Spleen (tissue), 11 donors: ENCODE results near the gene ENOSF1. TPM values are rescaled to one million over a fixed set of nuclear protein-coding genes. Genes with fewer than 3 reads are reported as not detected.

ENCODE experiments used
- DNase-seq: peaks from one replicate; pipeline ENCODE4 v3.0.0-alpha.2; 2020
- H3K27ac ChIP-seq, 8 donors: fragments of 200-600 bp; sonication (generic) in 7 of 8; 1 replicate in 4 of 8; 2 replicates in 4 of 8; pipeline versions ENCODE4 v1.5.0 to v1.8.0; 2016 to 2021; ENCODE audit warnings: inconsistent platforms in 4 of 8, mild to moderate bottlenecking in 4 of 8, moderate library complexity in 1 of 8
- H3K27me3 ChIP-seq, 7 donors: fragments of 200-600 bp; sonication (generic) in 6 of 7; replicated peaks in 1 of 7; 1 replicate in 4 of 7; 2 replicates in 3 of 7; pipeline versions ENCODE4 v1.5.0 to v1.8.0; 2016 to 2021; ENCODE audit warnings: inconsistent platforms in 3 of 7, mild to moderate bottlenecking in 1 of 7
- H3K36me3 ChIP-seq, 6 donors: fragments of 200-600 bp; sonication (generic) in 5 of 6; 1 replicate in 4 of 6; 2 replicates in 2 of 6; pipeline versions ENCODE4 v1.5.0 to v1.8.0; 2016 to 2021; ENCODE audit warnings: inconsistent platforms in 2 of 6
- H3K4me1 ChIP-seq, 6 donors: fragments of 200-600 bp; sonication (generic) in 5 of 6; 1 replicate in 3 of 6; 2 replicates in 3 of 6; pipeline versions ENCODE4 v1.5.0 to v1.8.0; 2016 to 2021; ENCODE audit warnings: inconsistent platforms in 3 of 6
- H3K4me3 ChIP-seq, 8 donors: fragments of 200-600 bp; sonication (generic) in 7 of 8; 1 replicate in 4 of 8; 2 replicates in 4 of 8; pipeline versions ENCODE4 v1.5.0 to v1.8.0; 2016 to 2021; ENCODE audit warnings: inconsistent platforms in 4 of 8, mild to moderate bottlenecking in 4 of 8, moderate library complexity in 2 of 8
- H3K9me3 ChIP-seq, 8 donors: fragments of 200-600 bp; sonication (generic) in 7 of 8; 1 replicate in 4 of 8; 2 replicates in 4 of 8; pipeline versions ENCODE4 v1.5.0 to v1.8.0; 2016 to 2021; ENCODE audit warnings: inconsistent platforms in 4 of 8
- CTCF ChIP-seq, 11 experiments: fragments of 200-600 bp in 7 of 11; fragments of 450-650 bp in 4 of 11; sonication (generic) in 4 of 11; IDR thresholded peaks in 8 of 11; conservative IDR thresholded peaks in 3 of 11; 1 replicate in 7 of 11; 2 replicates in 4 of 11; pipeline versions ENCODE4 v1.4.0 to v1.8.0; 2016 to 2021; ENCODE audit warnings: antibody characterized with exemption in 11 of 11, inconsistent platforms in 4 of 11, mild to moderate bottlenecking in 1 of 11
- POLR2A ChIP-seq, 3 donors: fragments of 450-650 bp; IDR thresholded peaks; one replicate each; pipeline ENCODE4 v1.5.1; 2017; ENCODE audit warnings: antibody characterized with exemption in 3 of 3, mild to moderate bottlenecking in 1 of 3
- POLR2AphosphoS5 ChIP-seq, 3 donors: sonication (generic); formaldehyde crosslinking; IDR thresholded peaks; one replicate each; pipeline ENCODE4 v1.5.1; 2017; ENCODE audit warnings: antibody characterized with exemption in 3 of 3
- WGBS, 5 donors: extraction: QIAGEN DNeasy Blood & Tissue Kit in 3 of 5; methylation state at CpG; one replicate each; pipeline versions ENCODE4 v1.1.5 to v1.1.7; 2013 to 2018; 5-methylcytosine and 5-hydroxymethylcytosine counted together
- intact Hi-C: fragments of 100-400 bp; cut with DNase I; formaldehyde crosslinking; loops from one replicate; pipeline ENCODE4 v1.15.0; 2023; ENCODE audit warnings: low total_unique reads
- polyA plus RNA-seq, 3 donors: library from polyadenylated mRNA; stranded (reverse); fragments of 200-250 nt; gene quantifications; one replicate each; pipeline ENCODE4 v1.2.1, GENCODE V29; 2013
- total RNA-seq, 7 donors: library from RNA; depleted of rRNA in 3 of 7; stranded (reverse); fragments of >200 nt in 3 of 7; fragmentation: NEBNext Ultra II Directional in 4 of 7; extraction: Animal tissue kit (Norgen Biotek cat#: 25700) in 4 of 7; gene quantifications; one replicate each; pipeline versions ENCODE4 v1.1.0 to v1.2.1, GENCODE V29; 2016 to 2021
- donor health status: healthy with polysubstance abuse.
- donor health status: DM: no; HTN: no; CAD: no; lungs with moderate emphysema.
- donor health status: DM: no; HTN: no; CAD: no.
- donor health status: Bipolar disorder and iron deficiency.
- donor health status: healthy.
- donor health status: DM: no; HTN: no; CAD: no.
- donor health status: DM: yes; HTN: yes; CAD: no.

ENOSF1 gene
- total and polyA plus RNA-seq, 10 donors = 28.2 to 125 (median 74.3) TPM

- Histone ChIP-seq H3K36me3 (no peaks in the 10 kb centered on the region), H3K4me3 (no peak overlapping the region), H3K9me3 (no peaks in the 10 kb centered on the region), H3K27ac (no peak overlapping the region), H3K27me3 (peaks cover 0 to 5% (median 0%) of the 10 kb centered on the region in 7 donors), H3K4me1 (no peaks in the 10 kb centered on the region)
- WGBS, 5 donors = 73 to 86% (median 81%) methylated on average over 8 of the region's 8 CpGs
- no peak for DNase-seq
- intact Hi-C loops = no loop called here
- no peak for TF ChIP-seq CTCF (IDR thresholded peaks at IDR 0.05 in 8 of 11, conservative IDR thresholded peaks at IDR 0.05 in 3 of 11)
- TF ChIP-seq POLR2A (IDR thresholded peaks at IDR 0.05) = no peak
- TF ChIP-seq POLR2AphosphoS5 (IDR thresholded peaks at IDR 0.05) = no peak
Measured at GRCh38 chr18:635171-635570, 77.3 kb downstream of the ENOSF1 start.

GRCh38 chr18:634551-635045 lies 77.8 kb downstream of the ENOSF1 start:
- H3K9me3 ChIP-seq = no peaks in the 10 kb centered on the region
- H3K4me3 ChIP-seq = no peak overlapping the region
- no peaks in the 10 kb centered on the region for H3K36me3 ChIP-seq
- H3K27me3 ChIP-seq = peaks cover 0 to 5% (median 0%) of the 10 kb centered on the region in 7 donors
- intact Hi-C loops = no loop called here
- no peaks in the 10 kb centered on the region for H3K4me1 ChIP-seq
- 60 to 74% (median 73%) methylated on average over 2 of the region's 2 CpGs for WGBS, 5 donors
- TF ChIP-seq CTCF (IDR thresholded peaks at IDR 0.05 in 8 of 11, conservative IDR thresholded peaks at IDR 0.05 in 3 of 11) = no peak
- TF ChIP-seq POLR2AphosphoS5 (IDR thresholded peaks at IDR 0.05) = no peak
- no peak for TF ChIP-seq POLR2A (IDR thresholded peaks at IDR 0.05)
- no peak overlapping the region for H3K27ac ChIP-seq
- no peak for DNase-seq

- no peak overlapping the region for H3K27ac ChIP-seq
- no peaks in the 10 kb centered on the region for H3K36me3 ChIP-seq
- intact Hi-C loops = no loop called here
- no peak overlapping the region for H3K4me3 ChIP-seq
- H3K27me3 ChIP-seq = peaks cover 0 to 4% (median 0%) of the 10 kb centered on the region in 7 donors
- DNase-seq = no peak
- H3K4me1 ChIP-seq = no peaks in the 10 kb centered on the region
- no peak for TF ChIP-seq CTCF (IDR thresholded peaks at IDR 0.05 in 8 of 11, conservative IDR thresholded peaks at IDR 0.05 in 3 of 11)
- no peak for TF ChIP-seq POLR2A (IDR thresholded peaks at IDR 0.05)
- no peak for TF ChIP-seq POLR2AphosphoS5 (IDR thresholded peaks at IDR 0.05)
- no peaks in the 10 kb centered on the region for H3K9me3 ChIP-seq
Measured at GRCh38 chr18:631560-631959, 80.9 kb downstream of the ENOSF1 start.

- intact Hi-C loops = loop anchor here (5.0 kb wide), 1 partner anchor 203 kb away; no protein-coding TSS in a partner anchor
- Histone ChIP-seq H3K4me1 (no peaks in the 10 kb centered on the region), H3K27me3 (peaks cover 0 to 4% (median 0%) of the 10 kb centered on the region in 7 donors), H3K36me3 (no peaks in the 10 kb centered on the region), H3K4me3 (no peak overlapping the region), H3K27ac (no peak overlapping the region), H3K9me3 (no peaks in the 10 kb centered on the region)
- DNase-seq = no peak
- 80 to 94% (median 87%) methylated on average over 6 of the region's 6 CpGs for WGBS, 5 donors
- TF ChIP-seq POLR2AphosphoS5 (IDR thresholded peaks at IDR 0.05) = no peak
- TF ChIP-seq CTCF (IDR thresholded peaks at IDR 0.05 in 8 of 11, conservative IDR thresholded peaks at IDR 0.05 in 3 of 11) = no peak
- no peak for TF ChIP-seq POLR2A (IDR thresholded peaks at IDR 0.05)
Measured at GRCh38 chr18:629269-630150, 82.9 kb downstream of the ENOSF1 start.
